ENCODE measurements around the gene AKR1C3. TPM values are rescaled to one million over a fixed set of nuclear protein-coding genes. Genes with fewer than 3 reads are reported as not detected.
"Not testable (repeated sequence)": the region's sequence is repeated elsewhere in the genome, so short reads cannot be mapped to it uniquely, and the experiment has no call there.

The AKR1C3 gene
- total RNA-seq, 2 donors from 2014 or later = 6.5 to 12.8 TPM

- 82% methylated on average over 1 of the region's 1 CpG for WGBS
- Histone ChIP-seq H3K27ac (no peak overlapping the region), H3K4me1 (replicated peaks) (no peaks in the 10 kb centered on the region), H3K4me3 (no peak overlapping the region), H3K9me3 (no peaks in the 10 kb centered on the region), H3K36me3 (no peaks in the 10 kb centered on the region), H3K27me3 (replicated peaks; ENCODE audit: insufficient read depth) (no peaks in the 10 kb centered on the region)
- DNase-seq (ENCODE audit: low spot score) = no peak
- no peak for TF ChIP-seq POLR2A (IDR thresholded peaks at IDR 0.05)
- TF ChIP-seq POLR2AphosphoS5 (IDR thresholded peaks at IDR 0.05) = no peak
- no peak for TF ChIP-seq CTCF (IDR thresholded peaks at IDR 0.05)
- intact Hi-C loops (cut with DNase I) = no loop called here
These were observed 12.3 kb downstream of the AKR1C3 start for GRCh38 chr10:5106553-5106952.

- H3K4me3 ChIP-seq = no peak overlapping the region
- H3K36me3 ChIP-seq = no peaks in the 10 kb centered on the region
- WGBS = 62% methylated on average over 8 of the region's 8 CpGs
- no peaks in the 10 kb centered on the region for H3K4me1 ChIP-seq (replicated peaks)
- H3K9me3 ChIP-seq = no peaks in the 10 kb centered on the region
- no peak for TF ChIP-seq POLR2A (IDR thresholded peaks at IDR 0.05)
- TF ChIP-seq POLR2AphosphoS5 (IDR thresholded peaks at IDR 0.05) = no peak
- no peak for TF ChIP-seq CTCF (IDR thresholded peaks at IDR 0.05)
- no peak for DNase-seq (ENCODE audit: low spot score)
- H3K27me3 ChIP-seq (replicated peaks; ENCODE audit: insufficient read depth) = no peaks in the 10 kb centered on the region
- intact Hi-C loops (cut with DNase I) = no loop called here
- no peak overlapping the region for H3K27ac ChIP-seq
These were observed 13.8 kb downstream of the AKR1C3 start for GRCh38 chr10:5107860-5108526.

GRCh38 chr10:5108658-5109416, 14.6 kb downstream of the AKR1C3 start:
- no peak for DNase-seq (ENCODE audit: low spot score)
- WGBS = 64% methylated on average over 3 of the region's 3 CpGs
- Histone ChIP-seq H3K9me3 (no peaks in the 10 kb centered on the region), H3K4me1 (replicated peaks) (no peaks in the 10 kb centered on the region), H3K36me3 (no peaks in the 10 kb centered on the region), H3K4me3 (no peak overlapping the region), H3K27me3 (replicated peaks; ENCODE audit: insufficient read depth) (no peaks in the 10 kb centered on the region), H3K27ac (no peak overlapping the region)
- no peak for TF ChIP-seq POLR2A (IDR thresholded peaks at IDR 0.05)
- no peak for TF ChIP-seq POLR2AphosphoS5 (IDR thresholded peaks at IDR 0.05)
- TF ChIP-seq CTCF (IDR thresholded peaks at IDR 0.05) = no peak
- intact Hi-C loops (cut with DNase I) = no loop called here

GRCh38 chr10:5109861-5110260, 15.6 kb downstream of the AKR1C3 start:
- 82% methylated on average over 12 of the region's 12 CpGs for WGBS
- H3K27me3 ChIP-seq (replicated peaks; ENCODE audit: insufficient read depth); H3K36me3 ChIP-seq; H3K27ac ChIP-seq; H3K9me3 ChIP-seq; H3K4me1 ChIP-seq (replicated peaks); DNase-seq (ENCODE audit: low spot score); H3K4me3 ChIP-seq; intact Hi-C loops (cut with DNase I): not testable (repeated sequence)

GRCh38 chr10:5116621-5117020, 22.4 kb downstream of the AKR1C3 start:
- no peaks in the 10 kb centered on the region for H3K9me3 ChIP-seq
- intact Hi-C loops (cut with DNase I) = no loop called here
- 78% methylated on average over 5 of the region's 5 CpGs for WGBS
- H3K27ac ChIP-seq = no peak overlapping the region
- no peaks in the 10 kb centered on the region for H3K36me3 ChIP-seq
- no peak for DNase-seq (ENCODE audit: low spot score)
- TF ChIP-seq POLR2AphosphoS5 (IDR thresholded peaks at IDR 0.05) = no peak
- no peak for TF ChIP-seq CTCF (IDR thresholded peaks at IDR 0.05)
- no peak for TF ChIP-seq POLR2A (IDR thresholded peaks at IDR 0.05)
- H3K4me3 ChIP-seq = no peak overlapping the region
- H3K4me1 ChIP-seq (replicated peaks) = no peaks in the 10 kb centered on the region
- H3K27me3 ChIP-seq (replicated peaks; ENCODE audit: insufficient read depth) = no peaks in the 10 kb centered on the region

All from prostate gland (tissue), 2 donors.